AG10803 (cell line): ENCODE measurements around the gene TRIM27.

Experiments used
- DNase-seq: peaks from one replicate; pipeline ENCODE4 v3.0.0; 2010; ENCODE audit warnings: low read depth
- H3K4me3 ChIP-seq: 2 replicates; pipeline ENCODE4 v1.5.1; 2011; ENCODE audit warnings: mild to moderate bottlenecking, low read length, control low read depth
- TF ChIP-seq, protein P1 (sequence below): conservative IDR thresholded peaks from 2 replicates; pipeline ENCODE4 v1.5.1; 2011; ENCODE audit warnings: mild to moderate bottlenecking, low read length, control low read depth, inconsistent platforms

The TRIM27 gene

DNA sequence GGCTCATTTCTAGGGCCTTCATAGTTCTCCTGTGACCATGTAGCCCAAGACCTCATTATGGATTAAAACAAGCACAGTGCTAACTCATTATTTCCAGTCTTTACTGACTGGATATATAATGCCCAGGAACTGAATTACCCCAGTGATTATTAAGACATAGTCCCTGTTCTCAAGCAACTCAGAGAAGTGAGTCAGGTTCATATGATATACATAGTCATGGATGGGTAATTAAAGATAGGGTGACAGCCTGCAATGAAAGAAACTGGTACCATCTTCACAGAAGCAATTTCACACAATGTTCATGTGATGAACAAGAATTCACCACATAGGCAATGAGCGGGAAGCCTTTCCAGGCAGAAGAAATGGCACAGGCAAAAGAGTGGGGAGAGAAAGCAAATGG, 3.5 kb downstream of the TRIM27 start:
- no peak for DNase-seq
- H3K4me3 ChIP-seq: no peak overlapping the region
- TF ChIP-seq, protein P1, sequence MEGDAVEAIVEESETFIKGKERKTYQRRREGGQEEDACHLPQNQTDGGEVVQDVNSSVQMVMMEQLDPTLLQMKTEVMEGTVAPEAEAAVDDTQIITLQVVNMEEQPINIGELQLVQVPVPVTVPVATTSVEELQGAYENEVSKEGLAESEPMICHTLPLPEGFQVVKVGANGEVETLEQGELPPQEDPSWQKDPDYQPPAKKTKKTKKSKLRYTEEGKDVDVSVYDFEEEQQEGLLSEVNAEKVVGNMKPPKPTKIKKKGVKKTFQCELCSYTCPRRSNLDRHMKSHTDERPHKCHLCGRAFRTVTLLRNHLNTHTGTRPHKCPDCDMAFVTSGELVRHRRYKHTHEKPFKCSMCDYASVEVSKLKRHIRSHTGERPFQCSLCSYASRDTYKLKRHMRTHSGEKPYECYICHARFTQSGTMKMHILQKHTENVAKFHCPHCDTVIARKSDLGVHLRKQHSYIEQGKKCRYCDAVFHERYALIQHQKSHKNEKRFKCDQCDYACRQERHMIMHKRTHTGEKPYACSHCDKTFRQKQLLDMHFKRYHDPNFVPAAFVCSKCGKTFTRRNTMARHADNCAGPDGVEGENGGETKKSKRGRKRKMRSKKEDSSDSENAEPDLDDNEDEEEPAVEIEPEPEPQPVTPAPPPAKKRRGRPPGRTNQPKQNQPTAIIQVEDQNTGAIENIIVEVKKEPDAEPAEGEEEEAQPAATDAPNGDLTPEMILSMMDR: no peak

DNA sequence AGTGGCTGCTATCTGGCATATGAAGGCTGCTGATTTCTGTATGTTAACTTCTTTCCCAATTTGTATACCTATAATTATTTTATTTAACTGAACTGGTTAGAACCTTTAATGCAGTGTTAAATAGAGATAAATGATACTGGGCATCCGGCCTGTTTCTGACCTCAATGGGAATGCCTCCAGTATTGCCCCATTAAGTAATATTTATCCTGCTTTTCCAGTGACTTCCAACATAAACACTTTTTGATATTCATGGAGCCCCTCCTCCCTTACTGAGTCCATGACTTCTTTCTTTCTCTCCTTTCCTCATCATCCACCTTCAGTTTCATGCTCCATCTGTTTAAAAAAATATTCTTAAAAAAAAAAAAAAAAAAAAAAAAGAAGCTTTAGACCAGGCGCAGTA, 8.8 kb downstream of the TRIM27 start:
- TF ChIP-seq, protein P1: no peak
- no peak overlapping the region for H3K4me3 ChIP-seq

DNA sequence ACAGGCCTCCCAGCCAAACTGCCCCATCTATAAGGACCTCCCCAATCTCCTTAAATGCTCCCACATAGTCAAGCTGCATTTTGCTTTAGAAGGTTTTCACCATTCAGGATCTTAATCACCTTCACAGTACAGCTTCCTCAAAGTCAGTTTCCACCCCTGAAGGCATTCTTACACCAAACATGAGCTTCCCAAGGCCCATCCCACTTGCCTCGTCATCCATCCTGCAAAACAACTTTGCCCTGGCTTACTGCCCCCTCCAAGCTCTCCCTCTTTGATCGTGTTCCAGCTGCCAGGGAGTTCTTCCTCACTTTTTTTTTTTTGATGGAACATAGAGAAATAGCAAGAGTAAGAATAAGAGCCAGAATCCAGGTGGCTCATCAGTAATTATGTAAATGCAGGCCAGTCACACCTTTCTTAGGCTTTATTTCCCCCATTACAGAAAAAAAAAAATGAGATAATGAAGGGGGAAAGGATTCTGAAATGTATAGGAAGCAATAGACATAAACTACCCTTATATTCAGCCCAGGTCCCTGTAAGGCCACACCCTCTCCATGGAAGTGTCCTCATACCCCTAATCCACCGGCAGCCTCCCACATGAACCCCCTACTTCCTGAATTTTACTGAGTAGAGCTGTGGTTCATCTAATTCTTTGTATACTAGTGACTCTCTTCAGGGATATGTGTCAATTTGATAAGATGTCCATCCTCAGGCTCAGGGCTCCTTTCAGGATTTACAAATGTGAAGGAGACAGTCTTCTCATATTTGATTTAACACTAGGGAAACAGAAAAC, 12.7 kb downstream of the TRIM27 start:
- DNase-seq: no peak
- TF ChIP-seq, protein P1: no peak
- H3K4me3 ChIP-seq: no peak overlapping the region

More for the DNA sequence above, 8.8 kb downstream of the TRIM27 start:
- DNase-seq: no peak

DNA sequence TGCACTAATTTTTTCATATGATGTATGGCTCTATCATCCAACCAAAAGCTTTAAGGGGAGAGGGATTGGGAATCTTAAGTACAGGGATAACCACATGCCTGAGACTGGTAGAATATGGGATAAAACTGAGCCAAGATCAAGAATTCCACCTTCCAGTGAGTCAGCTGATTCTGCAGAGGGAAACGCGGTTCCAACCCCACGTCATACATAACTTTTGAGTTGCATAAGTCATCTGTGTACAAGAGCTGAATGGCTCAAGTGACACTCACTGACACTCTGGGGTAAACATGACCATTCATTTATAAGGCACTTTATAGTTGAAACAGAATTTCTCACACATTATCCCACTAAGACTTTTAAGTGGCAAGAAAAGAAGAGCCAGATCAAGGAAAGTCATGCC, 16.4 kb downstream of the TRIM27 start:
- peak; percentile 68 for DNase-seq
- TF ChIP-seq, protein P1: no peak
- no peak overlapping the region for H3K4me3 ChIP-seq

DNA sequence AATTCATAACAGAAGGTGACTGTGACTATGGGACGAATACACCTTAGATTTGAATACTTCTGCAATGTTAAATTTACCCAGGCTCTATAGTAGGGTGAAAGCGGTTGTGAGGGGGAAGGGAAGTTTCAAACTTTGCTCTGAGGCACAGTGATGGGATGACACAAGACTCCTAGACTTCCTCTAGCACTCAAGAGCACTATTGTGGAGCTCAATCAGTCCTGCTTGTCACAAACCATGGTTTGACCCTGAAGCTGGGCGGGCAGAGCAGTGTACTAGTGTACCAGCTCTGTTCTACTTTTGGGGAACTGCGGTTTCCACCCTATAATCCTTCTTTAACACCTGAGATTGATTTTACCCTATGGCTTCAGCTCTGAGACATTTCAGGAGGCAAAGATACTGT, 17.1 kb downstream of the TRIM27 start:
- no peak overlapping the region for H3K4me3 ChIP-seq
- TF ChIP-seq, protein P1: no peak
- no peak for DNase-seq

DNA sequence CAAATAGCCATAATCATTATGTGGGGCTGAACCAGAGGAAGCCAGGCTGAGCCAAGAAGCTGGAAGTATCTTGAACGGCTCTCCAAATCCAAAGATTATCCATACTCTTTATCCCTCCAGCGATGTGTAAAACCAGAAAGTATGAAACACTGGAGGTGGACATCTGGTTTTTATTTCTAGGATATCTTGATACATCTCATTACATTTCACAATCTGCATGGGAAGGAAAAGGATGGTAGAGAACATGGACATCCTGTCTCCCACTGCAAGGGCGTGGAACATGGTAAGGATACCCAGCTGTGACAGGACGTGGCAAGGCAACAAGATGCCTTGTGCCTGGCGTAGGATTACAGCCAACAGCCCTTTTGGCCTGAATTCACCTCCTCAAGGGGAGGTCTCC, 20.1 kb downstream of the TRIM27 start:
- TF ChIP-seq, protein P1: no peak
- no peak for DNase-seq
- H3K4me3 ChIP-seq: no peak overlapping the region

DNA sequence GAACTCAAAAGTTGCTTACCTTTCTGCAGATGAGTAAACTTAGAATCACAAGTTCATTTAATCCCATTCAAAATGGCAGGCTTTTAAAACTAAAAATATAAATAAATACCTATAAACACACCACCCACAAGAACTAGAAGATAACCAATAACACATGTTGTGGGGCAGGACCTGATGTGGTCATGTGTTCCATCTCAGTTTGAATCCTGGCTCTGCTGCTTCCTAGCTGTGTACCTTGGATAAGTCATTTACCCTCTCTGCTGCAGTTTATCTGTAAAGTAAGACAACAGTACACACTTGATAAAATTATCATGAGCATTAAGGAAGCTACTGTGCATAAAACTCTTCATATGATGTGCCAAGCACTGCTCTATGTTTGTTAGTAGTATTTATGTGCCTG, 22.0 kb downstream of the TRIM27 start:
- H3K4me3 ChIP-seq: no peak overlapping the region
- TF ChIP-seq, protein P1: no peak
- DNase-seq: no peak
